HG03103 (cell line): Measurements from ENCODE around the gene SEMA3C.

ENCODE experiments used
- ATAC-seq: cut with Tn5 transposase; IDR thresholded peaks from one replicate; pipeline ENCODE4 v1.9.1; 2021; ENCODE audit warnings: low read depth; ENCODE audit not compliant: unreplicated experiment

The SEMA3C gene

GRCh38 chr7:80858141-80858903 is 60.5 kb downstream of the SEMA3C start:
- no peak for ATAC-seq

- no peak for ATAC-seq
Measured at GRCh38 chr7:80856769-80857168, 62.1 kb downstream of the SEMA3C start.

- no peak for ATAC-seq
Measured at GRCh38 chr7:80851896-80852476, 66.9 kb downstream of the SEMA3C start.

GRCh38 chr7:80848841-80849240 is 70.0 kb downstream of the SEMA3C start:
- ATAC-seq: no peak

- no peak for ATAC-seq
Measured at GRCh38 chr7:80847895-80848294, 71.0 kb downstream of the SEMA3C start.

- no peak for ATAC-seq
Measured at GRCh38 chr7:80847027-80847426, 71.8 kb downstream of the SEMA3C start.

- no peak for ATAC-seq
Measured at GRCh38 chr7:80844916-80845315, 73.9 kb downstream of the SEMA3C start.

GRCh38 chr7:80843018-80843677 is 75.7 kb downstream of the SEMA3C start:
- ATAC-seq: no peak

GRCh38 chr7:80842022-80842790 is 76.6 kb downstream of the SEMA3C start:
- ATAC-seq: no peak

- no peak for ATAC-seq
Measured at GRCh38 chr7:80841423-80841955, 77.4 kb downstream of the SEMA3C start.

- no peak for ATAC-seq
Measured at GRCh38 chr7:80840681-80841080, 78.2 kb downstream of the SEMA3C start.

GRCh38 chr7:80839855-80840254 is 79.0 kb downstream of the SEMA3C start:
- ATAC-seq: no peak

GRCh38 chr7:80838643-80839042 is 80.2 kb downstream of the SEMA3C start:
- ATAC-seq: no peak

GRCh38 chr7:80837345-80837744 is 81.5 kb downstream of the SEMA3C start:
- ATAC-seq: no peak

- no peak for ATAC-seq
Measured at GRCh38 chr7:80835251-80835650, 83.6 kb downstream of the SEMA3C start.

- no peak for ATAC-seq
Measured at GRCh38 chr7:80833289-80834268, 85.3 kb downstream of the SEMA3C start.

- ATAC-seq: no peak
Measured at GRCh38 chr7:80832006-80832405, 86.8 kb downstream of the SEMA3C start.

- ATAC-seq: no peak
Measured at GRCh38 chr7:80830584-80831285, 88.1 kb downstream of the SEMA3C start.

- ATAC-seq: no peak
Measured at GRCh38 chr7:80830010-80830409, 88.8 kb downstream of the SEMA3C start.
